Measurements from ENCODE around the gene NDUFAF2. TPM values are rescaled to one million over a fixed set of nuclear protein-coding genes. Genes with fewer than 3 reads are reported as not detected.

NDUFAF2 gene
- total and polyA plus RNA-seq, 2 experiments from 2014 or later = 32.5 to 47.6 TPM

GRCh38 chr5:61020415-61020814, 75.4 kb downstream of the NDUFAF2 start:
- H3K36me3 ChIP-seq (replicated peaks; ENCODE audit: insufficient read depth, low read depth) = no peaks in the 10 kb centered on the region
- no peaks in the 10 kb centered on the region for H4K20me1 ChIP-seq (ENCODE audit: insufficient read depth, poor library complexity, severe bottlenecking)
- no peaks in the 10 kb centered on the region for H3K9me2 ChIP-seq (replicated peaks; ENCODE audit: insufficient read depth)
- TF ChIP-seq EZH2 (IDR thresholded peaks at IDR 0.05; ENCODE audit: borderline replicate concordance) (no peak), CTCF (IDR thresholded peaks at IDR 0.05; ENCODE audit: poor library complexity) (no peak), EZH2phosphoT487 (IDR thresholded peaks at IDR 0.05; ENCODE audit: low read depth, severe bottlenecking, unreplicated experiment) (no peak)
- no peaks in the 10 kb centered on the region for H3K9me3 ChIP-seq (ENCODE audit: low read depth)
- no peaks in the 10 kb centered on the region for H3K79me2 ChIP-seq
- H2AFZ ChIP-seq = no peak overlapping the region
- DNase-seq (ENCODE audit: low spot score) = no peak
- H3K4me1 ChIP-seq (ENCODE audit: insufficient read depth) = no peaks in the 10 kb centered on the region
- H3K27ac ChIP-seq = no peak overlapping the region
- no peak overlapping the region for H3K4me2 ChIP-seq
- H3K4me3 ChIP-seq = no peak overlapping the region
- no peaks in the 10 kb centered on the region for H3K27me3 ChIP-seq
- WGBS (ENCODE audit: low lambda C conversion rate, missing lambda C conversion rate) = 90% methylated on average over 3 of the region's 3 CpGs

GRCh38 chr5:61023131-61023530, 78.1 kb downstream of the NDUFAF2 start:
- H3K27ac ChIP-seq = no peak overlapping the region
- H3K4me1 ChIP-seq (ENCODE audit: insufficient read depth) = no peaks in the 10 kb centered on the region
- no peak for DNase-seq (ENCODE audit: low spot score)
- no peak overlapping the region for H2AFZ ChIP-seq
- TF ChIP-seq EZH2 (IDR thresholded peaks at IDR 0.05; ENCODE audit: borderline replicate concordance) (no peak), CTCF (IDR thresholded peaks at IDR 0.05; ENCODE audit: poor library complexity) (no peak)
- no peak overlapping the region for H3K4me2 ChIP-seq
- no peaks in the 10 kb centered on the region for H3K9me3 ChIP-seq (ENCODE audit: low read depth)
- H3K79me2 ChIP-seq = no peaks in the 10 kb centered on the region
- no peaks in the 10 kb centered on the region for H3K27me3 ChIP-seq
- no peaks in the 10 kb centered on the region for H3K36me3 ChIP-seq (replicated peaks; ENCODE audit: insufficient read depth, low read depth)
- no peaks in the 10 kb centered on the region for H3K9me2 ChIP-seq (replicated peaks; ENCODE audit: insufficient read depth)
- no peak overlapping the region for H3K4me3 ChIP-seq
- 81% methylated on average over 1 of the region's 1 CpG for whole genome bisulfite sequencing (ENCODE audit: low lambda C conversion rate, missing lambda C conversion rate)
- H4K20me1 ChIP-seq (ENCODE audit: insufficient read depth, poor library complexity, severe bottlenecking) = no peaks in the 10 kb centered on the region

GRCh38 chr5:61026004-61026403, 81.0 kb downstream of the NDUFAF2 start:
- DNase-seq (ENCODE audit: low spot score) = no peak
- TF ChIP-seq CTCF (IDR thresholded peaks at IDR 0.05; ENCODE audit: poor library complexity) (no peak), EZH2 (IDR thresholded peaks at IDR 0.05; ENCODE audit: borderline replicate concordance) (no peak), EZH2phosphoT487 (IDR thresholded peaks at IDR 0.05; ENCODE audit: low read depth, severe bottlenecking, unreplicated experiment) (no peak)
- 65% methylated on average over 2 of the region's 2 CpGs for WGBS (ENCODE audit: low lambda C conversion rate, missing lambda C conversion rate)

GRCh38 chr5:61028382-61028781, 83.4 kb downstream of the NDUFAF2 start:
- Histone ChIP-seq H3K27ac (no peak overlapping the region), H3K36me3 (replicated peaks; ENCODE audit: insufficient read depth, low read depth) (no peaks in the 10 kb centered on the region), H3K9me3 (ENCODE audit: low read depth) (no peaks in the 10 kb centered on the region), H3K4me2 (no peak overlapping the region), H4K20me1 (ENCODE audit: insufficient read depth, poor library complexity, severe bottlenecking) (no peaks in the 10 kb centered on the region), H3K9me2 (replicated peaks; ENCODE audit: insufficient read depth) (no peaks in the 10 kb centered on the region), H3K4me3 (no peak overlapping the region), H3K4me1 (ENCODE audit: insufficient read depth) (no peaks in the 10 kb centered on the region), H3K27me3 (no peaks in the 10 kb centered on the region), H3K79me2 (no peaks in the 10 kb centered on the region), H2AFZ (no peak overlapping the region)
- 92% methylated on average over 1 of the region's 1 CpG for WGBS (ENCODE audit: low lambda C conversion rate, missing lambda C conversion rate)
- no peak for DNase-seq (ENCODE audit: low spot score)
- TF ChIP-seq EZH2 (IDR thresholded peaks at IDR 0.05; ENCODE audit: borderline replicate concordance) (no peak), CTCF (IDR thresholded peaks at IDR 0.05; ENCODE audit: poor library complexity) (no peak), EZH2phosphoT487 (IDR thresholded peaks at IDR 0.05; ENCODE audit: low read depth, severe bottlenecking, unreplicated experiment) (no peak)

More at GRCh38 chr5:61026004-61026403, 81.0 kb downstream of the NDUFAF2 start:
- no peak overlapping the region for H3K27ac ChIP-seq
- no peaks in the 10 kb centered on the region for H3K36me3 ChIP-seq (replicated peaks; ENCODE audit: insufficient read depth, low read depth)
- H3K9me3 ChIP-seq (ENCODE audit: low read depth) = no peaks in the 10 kb centered on the region
- no peak overlapping the region for H3K4me3 ChIP-seq
- H3K4me1 ChIP-seq (ENCODE audit: insufficient read depth) = no peaks in the 10 kb centered on the region
- H4K20me1 ChIP-seq (ENCODE audit: insufficient read depth, poor library complexity, severe bottlenecking) = no peaks in the 10 kb centered on the region
- no peaks in the 10 kb centered on the region for H3K79me2 ChIP-seq
- no peak overlapping the region for H2AFZ ChIP-seq
- no peak overlapping the region for H3K4me2 ChIP-seq
- H3K27me3 ChIP-seq = no peaks in the 10 kb centered on the region
- H3K9me2 ChIP-seq (replicated peaks; ENCODE audit: insufficient read depth) = no peaks in the 10 kb centered on the region
